SJCRH30 (cell line): ENCODE measurements around the gene HNF1A. TPM values are rescaled to one million over a fixed set of nuclear protein-coding genes. Genes with fewer than 3 reads are reported as not detected.
A peak's percentile ranks its signal among the peaks of the same experiment; 100 is the strongest.
"Not testable (repeated sequence)": the region's sequence is repeated elsewhere in the genome, so short reads cannot be mapped to it uniquely, and the experiment has no call there.

Experiments used
- DNase-seq, 2 experiments: peaks; one replicate each; pipeline ENCODE4 v3.0.0-alpha.2; 2015 to 2020
- H3K27ac ChIP-seq: fragments of 250-450 bp; sonication (Bioruptor Pico); 2 replicates; pipeline ENCODE4 v1.5.1; 2020; ENCODE audit warnings: mild to moderate bottlenecking, moderate library complexity
- H3K27me3 ChIP-seq: fragments of 250-450 bp; sonication (Bioruptor Pico); 2 replicates; pipeline ENCODE4 v1.5.1; 2020; ENCODE audit warnings: mild to moderate bottlenecking, moderate library complexity
- H3K36me3 ChIP-seq: fragments of 250-450 bp; sonication (Bioruptor Pico); 2 replicates; pipeline ENCODE4 v1.5.1; 2020; ENCODE audit warnings: mild to moderate bottlenecking, moderate library complexity
- H3K4me1 ChIP-seq: fragments of 250-450 bp; sonication (Bioruptor Pico); 2 replicates; pipeline ENCODE4 v1.5.1; 2020; ENCODE audit warnings: mild to moderate bottlenecking, moderate library complexity
- H3K4me3 ChIP-seq: fragments of 250-450 bp; sonication (Bioruptor Pico); 2 replicates; pipeline ENCODE4 v1.5.1; 2020; ENCODE audit warnings: mild to moderate bottlenecking, moderate library complexity
- H3K9me3 ChIP-seq: fragments of 250-450 bp; sonication (Bioruptor Pico); replicated peaks from 2 replicates; pipeline ENCODE4 v1.5.1; 2020; ENCODE audit warnings: mild to moderate bottlenecking, moderate library complexity
- total RNA-seq: library from RNA; depleted of rRNA; stranded (reverse); fragments of >200 nt; shearing (Covaris generic); gene quantifications from 2 replicates; pipeline ENCODE4 v1.2.3, GENCODE V29; 2014

The HNF1A gene
- total RNA-seq, 1 experiment from 2014 or later, result 0.04 TPM

DNA sequence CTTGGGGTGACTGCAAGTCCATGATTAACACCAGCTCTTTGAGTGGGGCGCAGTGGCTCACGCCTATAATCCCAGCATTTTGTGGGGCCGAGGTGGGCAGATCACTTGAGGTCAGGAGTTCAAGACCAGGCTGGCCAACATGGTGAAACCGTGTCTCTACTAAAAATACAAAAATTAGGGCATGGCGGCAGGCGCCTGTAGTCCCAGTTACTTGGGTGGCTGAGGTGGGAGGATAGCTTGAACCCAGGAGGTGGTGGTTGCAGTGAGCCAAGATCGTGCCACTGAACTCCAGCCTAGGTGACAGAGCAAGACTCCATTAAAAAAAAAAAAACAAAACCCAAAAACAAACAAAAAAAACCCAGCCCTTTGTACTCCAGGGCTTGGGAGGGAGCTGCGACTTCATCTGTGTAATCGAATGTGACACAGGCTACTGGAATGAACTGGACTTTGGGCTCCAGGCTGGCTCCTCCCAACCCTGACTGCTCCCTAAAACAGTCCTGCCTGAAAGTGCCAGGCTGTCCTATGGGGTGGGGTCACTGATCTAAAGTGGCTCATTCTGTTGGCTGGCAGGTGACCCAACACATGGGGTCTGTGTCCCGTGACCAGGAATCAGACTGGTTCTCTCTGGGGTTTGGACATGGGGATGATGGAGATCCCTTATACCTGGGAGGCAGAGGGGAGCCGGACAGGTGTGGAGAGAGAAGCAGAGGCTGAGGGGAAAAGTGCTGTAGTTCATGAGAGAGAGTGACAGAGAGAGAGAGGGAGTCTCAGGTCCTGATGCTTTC lies 47.3 kb downstream of the HNF1A start:
- no peak overlapping the region for H3K27ac ChIP-seq
- H3K27me3 ChIP-seq, result no peaks in the 10 kb centered on the region
- H3K9me3 ChIP-seq, result no peaks in the 10 kb centered on the region
- H3K4me3 ChIP-seq, result no peak overlapping the region
- no peak for DNase-seq
- no peaks in the 10 kb centered on the region for H3K4me1 ChIP-seq
- H3K36me3 ChIP-seq, result no peaks in the 10 kb centered on the region

DNA sequence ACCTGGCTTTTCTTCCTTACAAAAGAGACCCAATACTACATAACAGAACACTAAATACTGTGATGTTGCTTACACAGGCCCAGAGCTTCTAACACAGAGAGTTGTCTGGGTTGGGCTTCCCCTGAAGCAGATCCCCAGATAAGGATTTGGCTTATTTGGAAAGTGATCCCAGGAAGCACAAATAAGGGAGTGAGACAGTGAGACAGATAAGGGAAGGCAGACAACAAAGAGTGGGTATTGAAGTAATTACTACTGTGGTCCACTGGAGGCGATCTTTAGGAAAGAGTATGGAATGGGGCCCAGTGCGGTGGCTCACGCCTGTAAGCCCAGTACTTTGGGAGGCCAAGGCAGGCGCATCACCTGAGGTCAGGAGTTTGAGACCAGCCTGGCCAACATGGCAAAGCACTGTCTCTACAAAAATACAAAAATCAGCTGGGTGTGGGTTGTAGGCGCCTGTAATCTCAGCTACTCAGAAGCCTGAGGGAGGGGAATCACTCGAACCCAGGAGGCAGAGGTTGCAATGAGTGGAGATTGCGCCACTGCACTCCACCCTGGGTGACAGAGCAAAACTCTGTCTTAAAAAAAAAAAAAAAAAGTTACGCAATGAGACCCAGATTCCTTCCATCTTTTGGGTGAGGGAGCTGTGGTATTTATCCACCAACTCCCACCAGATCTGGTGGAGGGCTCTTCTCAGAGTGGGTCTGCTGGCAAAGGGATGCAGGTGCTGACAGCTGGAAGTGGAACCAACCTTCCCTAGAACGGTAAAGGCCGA lies 48.1 kb downstream of the HNF1A start:
- Histone ChIP-seq H3K4me1 (no peaks in the 10 kb centered on the region), H3K27me3 (no peaks in the 10 kb centered on the region), H3K27ac (no peak overlapping the region), H3K36me3 (no peaks in the 10 kb centered on the region), H3K9me3 (no peaks in the 10 kb centered on the region), H3K4me3 (no peak overlapping the region)
- DNase-seq, result no peak

DNA sequence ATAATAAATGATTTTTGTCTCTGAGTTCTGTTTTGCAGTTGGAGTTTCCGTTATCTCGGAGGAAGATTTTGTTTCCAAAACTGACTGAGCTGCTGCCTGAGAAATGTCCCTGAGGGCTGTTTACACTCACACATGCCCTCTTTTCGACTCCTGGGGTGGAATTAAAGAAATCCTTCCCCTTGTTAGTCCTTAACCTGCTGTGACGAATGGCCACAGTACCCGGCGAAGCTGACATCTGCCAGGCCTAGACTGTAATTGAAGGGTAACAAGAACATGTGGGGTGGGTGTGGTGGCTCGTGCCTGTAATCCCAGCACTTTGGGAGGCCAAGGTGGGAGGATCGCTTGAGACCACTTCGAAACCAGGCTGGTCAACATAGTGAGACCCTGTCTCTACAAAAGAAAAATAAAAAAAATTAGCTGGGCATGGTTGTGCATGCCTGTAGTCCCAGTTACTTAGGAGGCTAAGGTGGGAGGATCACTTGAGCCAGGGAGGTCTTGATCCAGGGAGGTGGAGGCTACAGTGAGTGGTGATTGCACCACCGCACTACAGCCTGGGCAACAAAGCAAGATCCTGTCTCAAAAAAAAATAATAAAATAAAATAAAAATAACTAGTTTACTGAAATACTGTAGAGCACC lies 52.4 kb downstream of the HNF1A start:
- Histone ChIP-seq H3K4me1 (peaks cover 10% of the 10 kb centered on the region), H3K9me3 (no peaks in the 10 kb centered on the region), H3K4me3 (no peak overlapping the region), H3K27ac (no peak overlapping the region), H3K27me3 (no peaks in the 10 kb centered on the region; the same call in 1 of the 2 replicates), H3K36me3 (no peaks in the 10 kb centered on the region)
- peak; percentile 57 to 75 for DNase-seq

DNA sequence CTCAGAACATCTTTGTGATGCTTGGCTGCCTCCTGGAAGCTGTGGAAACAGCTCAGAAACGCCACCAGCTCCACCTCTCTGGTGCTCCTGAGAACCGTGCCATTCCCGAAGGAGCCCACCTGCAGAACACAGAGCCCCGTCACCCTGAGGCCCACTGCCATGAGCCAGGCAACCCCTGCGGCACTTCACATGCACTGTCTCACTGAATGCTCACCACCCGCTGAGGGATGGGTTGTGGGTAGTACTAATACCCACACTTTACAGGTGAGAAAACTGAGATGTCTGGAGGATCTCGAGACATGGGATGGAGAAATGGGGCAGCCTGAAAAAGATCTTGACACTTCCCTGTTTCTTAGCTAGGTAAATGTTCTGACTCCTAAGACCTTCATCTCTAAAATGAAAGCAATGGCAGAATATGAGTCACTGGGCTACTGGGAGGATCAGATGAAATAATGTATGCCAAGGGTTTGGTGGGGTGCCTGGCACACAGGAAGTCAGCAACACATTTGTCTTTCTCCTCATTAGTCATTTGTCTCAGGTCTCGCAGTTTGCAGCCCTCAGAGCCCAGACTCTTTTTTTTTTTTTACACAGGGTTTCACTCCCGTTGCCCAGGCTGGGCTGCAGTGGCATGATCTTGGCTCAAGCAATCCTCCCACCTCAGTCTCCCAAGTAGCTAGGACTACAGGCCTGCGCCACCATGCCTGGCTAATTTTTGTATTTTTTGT lies 55.4 kb downstream of the HNF1A start:
- Histone ChIP-seq H3K27ac (no peak overlapping the region), H3K4me3 (no peak overlapping the region), H3K4me1 (peaks cover 10% of the 10 kb centered on the region), H3K27me3 (no peaks in the 10 kb centered on the region; the same call in 1 of the 2 replicates), H3K9me3 (no peaks in the 10 kb centered on the region), H3K36me3 (no peaks in the 10 kb centered on the region)
- no peak for DNase-seq

DNA sequence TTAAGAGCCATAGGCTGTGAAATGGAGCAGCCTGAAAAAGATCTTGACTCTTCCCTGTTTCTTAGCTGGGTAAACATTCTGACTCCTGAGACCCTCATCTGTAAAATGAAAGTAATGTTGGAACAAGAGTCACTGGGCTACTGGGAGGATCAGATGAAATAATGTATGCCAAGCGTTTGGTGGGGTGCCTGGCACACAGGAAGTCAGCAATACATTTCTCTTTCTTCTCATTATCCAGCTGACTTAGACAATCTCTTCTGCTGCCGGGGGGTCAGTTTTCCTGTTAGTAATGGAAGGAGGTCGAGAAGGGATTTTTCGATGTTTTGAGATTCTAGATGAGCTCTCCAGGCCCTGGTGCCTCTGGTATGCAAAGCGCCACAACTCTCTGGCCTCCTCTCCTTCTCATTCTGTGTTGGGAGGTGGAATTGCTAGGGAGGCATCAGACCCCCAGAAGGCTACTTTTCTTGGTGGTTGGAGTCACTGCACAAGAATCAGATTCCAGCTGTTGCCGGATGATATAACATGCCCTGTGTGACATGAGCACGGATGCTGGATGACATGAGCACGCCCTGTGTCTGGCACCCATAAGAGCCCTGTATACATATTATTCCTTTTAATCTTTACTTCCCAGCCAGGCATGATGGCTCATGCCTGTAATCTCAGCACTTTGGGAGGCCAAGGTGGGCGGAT lies 56.4 kb downstream of the HNF1A start:
- Histone ChIP-seq H3K27ac (no peak overlapping the region), H3K27me3 (peaks cover 5% of the 10 kb centered on the region; the same call in 1 of the 2 replicates), H3K36me3 (no peaks in the 10 kb centered on the region), H3K4me3 (no peak overlapping the region), H3K4me1 (peaks cover 10% of the 10 kb centered on the region), H3K9me3 (no peaks in the 10 kb centered on the region)
- peak; percentile 29 to 60 for DNase-seq

DNA sequence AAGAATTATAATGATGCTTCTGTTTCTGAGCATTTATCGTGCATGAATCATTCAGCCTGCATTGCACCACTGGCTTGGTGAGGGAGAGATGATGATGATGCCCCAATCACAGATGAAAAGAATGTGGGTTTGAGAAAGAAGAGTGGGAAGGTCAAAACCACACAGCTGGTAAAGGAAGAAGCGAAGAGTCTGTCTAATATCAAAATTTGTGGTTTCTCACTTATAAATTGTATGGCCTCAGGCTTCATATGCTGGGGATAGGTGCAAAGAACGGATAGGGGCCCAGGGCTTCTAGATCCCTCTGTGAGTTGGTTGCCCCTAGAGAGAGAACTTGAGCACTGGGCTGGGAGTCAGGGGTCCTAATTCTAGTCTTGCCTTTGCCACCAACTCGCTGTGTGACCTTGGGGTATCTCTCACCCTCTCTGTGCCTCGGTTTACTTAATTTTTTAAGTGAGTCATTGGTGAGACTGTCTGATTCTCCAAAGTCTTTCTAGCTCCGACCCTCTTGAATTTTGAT lies 58.5 kb downstream of the HNF1A start:
- Histone ChIP-seq H3K9me3 (no peaks in the 10 kb centered on the region), H3K27me3 (peaks cover 5% of the 10 kb centered on the region; the same call in 1 of the 2 replicates), H3K4me3 (no peak overlapping the region), H3K4me1 (peaks cover 10% of the 10 kb centered on the region), H3K36me3 (no peaks in the 10 kb centered on the region), H3K27ac (no peak overlapping the region)
- DNase-seq, result no peak

DNA sequence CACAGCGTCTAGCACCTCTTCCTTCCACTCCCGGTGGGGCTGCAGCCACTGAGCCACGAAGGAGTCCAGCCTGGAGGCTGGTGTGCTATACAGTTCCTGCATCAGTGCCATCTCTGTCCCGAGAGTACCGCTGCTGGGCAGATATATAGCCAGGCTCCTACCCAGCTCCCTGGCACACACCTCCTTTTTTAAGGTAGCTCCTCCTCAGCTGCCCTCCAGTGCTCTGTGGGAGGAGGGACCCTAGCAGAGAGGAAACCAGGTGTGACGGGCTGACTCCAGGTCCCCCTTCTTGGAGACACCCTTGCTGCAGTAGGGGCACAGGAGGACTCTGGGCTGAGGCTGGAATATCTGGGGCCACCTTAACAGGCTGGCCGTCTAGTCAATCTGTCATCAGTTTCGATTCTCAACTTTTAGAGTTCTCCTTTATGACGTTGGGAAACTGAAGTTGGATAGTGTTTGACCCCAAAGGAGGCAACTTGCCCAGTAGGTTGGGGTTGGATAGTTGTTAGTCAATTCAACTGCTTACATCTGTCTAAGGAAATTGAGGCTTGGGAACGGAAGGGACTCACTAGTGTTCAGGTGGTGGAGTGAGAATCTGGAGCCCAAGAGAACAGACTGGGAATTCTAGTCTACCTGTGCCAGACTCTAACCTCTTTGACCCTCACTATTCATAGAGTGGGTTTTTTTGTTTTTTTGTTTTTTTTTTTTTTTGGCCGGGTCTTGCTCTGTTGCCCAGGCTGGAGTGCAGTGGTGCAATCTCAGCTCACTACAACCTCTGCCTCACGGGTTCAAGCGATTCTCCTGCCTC lies 60.7 kb downstream of the HNF1A start, which contains the start of gene OASL:
TSS of gene OASL (minus strand) at position 386 of the 808 bp plus-strand sequence. CDS start at position 111, 275 bp downstream.
- H3K9me3 ChIP-seq, result no peaks in the 10 kb centered on the region
- H3K27ac ChIP-seq, result no peak within 1 kb of the TSS
- H3K36me3 ChIP-seq, result no peaks in the 10 kb centered on the region
- DNase-seq, result no peak
- H3K4me3 ChIP-seq, result no peak within 1 kb of the TSS
- H3K4me1 ChIP-seq, result peaks cover 10% of the 10 kb centered on the region
- H3K27me3 ChIP-seq, result peaks cover 5% of the 10 kb centered on the region; the same call in 1 of the 2 replicates

DNA sequence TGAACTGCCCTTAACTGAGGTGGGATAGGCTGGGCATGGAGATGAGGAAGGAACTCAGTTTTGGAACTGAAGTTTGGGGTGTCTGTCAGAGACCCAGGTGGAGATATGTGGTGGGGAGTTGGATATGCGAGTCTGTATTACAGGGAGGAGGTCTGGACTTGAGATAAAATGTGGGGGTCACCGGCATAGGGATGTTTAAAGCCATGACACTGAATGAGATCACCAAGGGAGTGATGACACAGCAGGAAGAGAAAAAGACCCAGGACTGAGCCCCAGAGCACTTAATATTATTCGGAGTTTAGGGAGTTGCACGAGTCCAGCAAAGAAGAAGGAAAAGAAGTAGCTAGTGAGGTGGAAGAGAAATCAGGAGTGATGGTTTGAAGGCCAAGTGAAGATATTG lies 64.7 kb downstream of the HNF1A start:
- H3K9me3 ChIP-seq, result no peaks in the 10 kb centered on the region
- no peak for DNase-seq
- no peak overlapping the region for H3K4me3 ChIP-seq
- no peaks in the 10 kb centered on the region for H3K36me3 ChIP-seq
- H3K4me1 ChIP-seq, result no peaks in the 10 kb centered on the region
- H3K27ac ChIP-seq, result no peak overlapping the region
- peaks cover 5% of the 10 kb centered on the region; the same call in 1 of the 2 replicates for H3K27me3 ChIP-seq

DNA sequence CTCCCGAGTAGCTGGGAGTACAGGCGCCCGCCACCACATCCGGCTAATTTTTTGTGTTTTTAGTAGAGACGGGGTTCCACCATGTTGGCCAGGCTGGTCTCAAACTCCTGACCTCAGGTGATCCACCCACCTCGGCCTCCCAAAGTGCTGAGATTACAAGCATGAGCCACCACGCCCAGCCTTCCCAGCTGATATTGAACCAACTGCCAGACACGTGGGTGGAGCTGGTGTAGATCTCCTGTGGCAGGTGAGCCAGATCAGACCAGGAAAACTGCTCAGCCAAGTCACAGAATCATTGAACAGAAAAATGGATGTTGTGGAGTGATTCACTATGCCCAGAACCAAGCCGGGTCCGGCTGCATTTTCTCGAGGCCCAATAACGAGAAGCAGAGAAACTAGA lies 69.1 kb downstream of the HNF1A start:
- H3K9me3 ChIP-seq, DNase-seq, H3K4me1 ChIP-seq, H3K36me3 ChIP-seq, H3K27me3 ChIP-seq, H3K27ac ChIP-seq, H3K4me3 ChIP-seq: not testable (repeated sequence)

DNA sequence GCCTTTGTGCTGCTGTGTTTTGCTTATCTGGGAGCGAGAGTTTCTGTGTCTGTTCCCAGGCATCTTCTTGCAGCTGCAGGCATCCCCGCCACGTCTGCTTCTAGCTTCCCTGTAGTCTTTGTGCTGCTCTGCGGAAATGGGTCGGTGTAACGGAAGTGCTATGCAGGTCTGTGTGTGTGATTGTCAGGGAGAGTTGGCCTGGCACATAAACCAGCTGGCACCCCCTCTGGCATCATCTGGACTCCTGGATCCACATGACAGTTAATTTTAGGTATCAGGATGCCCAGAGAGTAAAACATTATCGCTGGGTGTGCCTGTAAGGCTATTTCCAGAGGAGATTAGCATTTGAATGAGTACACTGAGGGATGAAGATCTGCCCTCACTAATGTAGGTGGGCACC lies 70.1 kb downstream of the HNF1A start:
- H3K36me3 ChIP-seq, result no peaks in the 10 kb centered on the region
- no peaks in the 10 kb centered on the region for H3K9me3 ChIP-seq
- no peak overlapping the region for H3K4me3 ChIP-seq
- DNase-seq, result no peak
- H3K27me3 ChIP-seq, result no peaks in the 10 kb centered on the region
- H3K4me1 ChIP-seq, result no peaks in the 10 kb centered on the region
- no peak overlapping the region for H3K27ac ChIP-seq

DNA sequence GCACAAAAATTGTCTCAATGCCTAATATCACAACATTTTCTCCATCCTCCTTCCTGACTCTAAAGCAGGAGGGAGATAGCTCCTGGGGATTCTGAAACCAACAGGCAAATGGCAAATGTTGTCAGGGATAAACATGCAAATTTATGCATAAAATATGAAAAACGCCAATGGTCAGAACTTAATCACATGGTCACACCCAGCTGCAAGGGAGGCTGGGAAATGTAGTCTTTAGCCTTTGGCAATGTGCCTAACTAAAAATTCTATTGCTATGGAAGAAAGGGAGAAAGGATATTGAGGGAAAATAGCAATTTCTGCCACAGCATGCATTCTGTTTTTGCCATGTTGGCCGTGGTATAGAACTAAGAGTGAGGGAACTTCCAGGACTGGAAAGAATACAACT lies 72.4 kb downstream of the HNF1A start:
- Histone ChIP-seq H3K36me3 (no peaks in the 10 kb centered on the region), H3K4me3 (no peak overlapping the region), H3K27ac (no peak overlapping the region), H3K27me3 (no peaks in the 10 kb centered on the region), H3K9me3 (no peaks in the 10 kb centered on the region), H3K4me1 (no peaks in the 10 kb centered on the region)
- DNase-seq, result peak in 1 of 2 experiments; percentile 18
